A673 (cell line): ENCODE measurements around the gene VSTM2L. TPM values are rescaled to one million over a fixed set of nuclear protein-coding genes. Genes with fewer than 3 reads are reported as not detected.

Experiments
- BruUV-seq: library from RNA; stranded (reverse); fragments of 400-500 nt; replicated peaks from 2 replicates; lab custom pipeline; 2021; lab: Mats Ljungman, UMichigan
- CTCF ChIA-PET: fragments of 300-600 bp; sonication (Branson Sonifier 250); formaldehyde crosslinking; loops from one replicate; lab custom pipeline; 2022; ENCODE audit warnings: antibody characterized with exemption; lab: Charles Lee
- POLR2A ChIA-PET: fragments of 300-600 bp; sonication (Branson Sonifier 250); formaldehyde crosslinking; loops from one replicate; lab custom pipeline; 2022; ENCODE audit warnings: antibody characterized with exemption; ENCODE audit not compliant: low non-redundant PET; lab: Charles Lee
- DNase-seq: peaks from one replicate; pipeline ENCODE4 v3.0.0-alpha.2; 2015; ENCODE audit warnings: low spot score
- H3K27ac ChIP-seq: fragments of 200-600 bp; sonication (generic); 2 replicates; pipeline ENCODE4 v1.5.1; 2016; ENCODE audit warnings: mixed run types, low read depth, mild to moderate bottlenecking, mixed read lengths, antibody characterized with exemption, low read length; ENCODE audit not compliant: poor library complexity, severe bottlenecking
- H3K27me3 ChIP-seq: fragments of 200-600 bp; sonication (generic); replicated peaks from 2 replicates; pipeline ENCODE4 v1.6.1; 2017; ENCODE audit warnings: mixed run types, low read depth, mild to moderate bottlenecking, mixed read lengths, antibody characterized with exemption, low read length; ENCODE audit not compliant: insufficient read depth, poor library complexity
- H3K36me3 ChIP-seq: fragments of 200-600 bp; sonication (generic); 2 replicates; pipeline ENCODE4 v1.6.1; 2016; ENCODE audit warnings: mixed run types, mild to moderate bottlenecking, mixed read lengths, antibody characterized with exemption, low read length; ENCODE audit not compliant: insufficient read depth, poor library complexity, severe bottlenecking
- H3K4me1 ChIP-seq: fragments of 200-600 bp; sonication (generic); 2 replicates; pipeline ENCODE4 v1.6.1; 2017; ENCODE audit warnings: mixed run types, mild to moderate bottlenecking, mixed read lengths, antibody characterized with exemption, low read length; ENCODE audit not compliant: insufficient read depth, poor library complexity, severe bottlenecking
- H3K4me3 ChIP-seq: fragments of 200-600 bp; sonication (generic); 2 replicates; pipeline ENCODE4 v1.5.1; 2016; ENCODE audit warnings: low read depth, mixed run types, mild to moderate bottlenecking, mixed read lengths, low read length; ENCODE audit not compliant: poor library complexity, severe bottlenecking
- H3K9me3 ChIP-seq: fragments of 200-600 bp; sonication (generic); 2 replicates; pipeline ENCODE4 v1.6.1; 2016; ENCODE audit warnings: mixed run types, low read depth, mild to moderate bottlenecking, mixed read lengths, antibody characterized with exemption, low read length; ENCODE audit not compliant: poor library complexity, severe bottlenecking
- EZH2 ChIP-seq: fragments of 200-600 bp; sonication (generic); IDR thresholded peaks from 2 replicates; pipeline ENCODE4 v1.6.1; 2017; ENCODE audit warnings: borderline replicate concordance, low read depth, mild to moderate bottlenecking, mixed read lengths, antibody characterized with exemption, low read length; ENCODE audit not compliant: poor library complexity, severe bottlenecking
- intact Hi-C: fragments of 100-400 bp; cut with micrococcal nuclease; formaldehyde crosslinking; loops from one replicate; pipeline ENCODE4 v1.10.0; 2022; ENCODE audit not compliant: unreplicated experiment
- total RNA-seq: library from RNA; stranded (reverse); gene quantifications from 2 replicates; pipeline ENCODE4 v1.2.3, GENCODE V29; 2021
- TF ChIP-seq, protein P1 (sequence below): fragments of 300-800, 200-600 bp; sonication (generic); conservative IDR thresholded peaks from 2 replicates; pipeline ENCODE4 v1.5.1; 2017; ENCODE audit warnings: low read depth, mild to moderate bottlenecking, antibody characterized with exemption, low read length, moderate library complexity, mixed read lengths

VSTM2L gene
- total RNA-seq, 1 experiment from 2014 or later, result 23.3 TPM

DNA sequence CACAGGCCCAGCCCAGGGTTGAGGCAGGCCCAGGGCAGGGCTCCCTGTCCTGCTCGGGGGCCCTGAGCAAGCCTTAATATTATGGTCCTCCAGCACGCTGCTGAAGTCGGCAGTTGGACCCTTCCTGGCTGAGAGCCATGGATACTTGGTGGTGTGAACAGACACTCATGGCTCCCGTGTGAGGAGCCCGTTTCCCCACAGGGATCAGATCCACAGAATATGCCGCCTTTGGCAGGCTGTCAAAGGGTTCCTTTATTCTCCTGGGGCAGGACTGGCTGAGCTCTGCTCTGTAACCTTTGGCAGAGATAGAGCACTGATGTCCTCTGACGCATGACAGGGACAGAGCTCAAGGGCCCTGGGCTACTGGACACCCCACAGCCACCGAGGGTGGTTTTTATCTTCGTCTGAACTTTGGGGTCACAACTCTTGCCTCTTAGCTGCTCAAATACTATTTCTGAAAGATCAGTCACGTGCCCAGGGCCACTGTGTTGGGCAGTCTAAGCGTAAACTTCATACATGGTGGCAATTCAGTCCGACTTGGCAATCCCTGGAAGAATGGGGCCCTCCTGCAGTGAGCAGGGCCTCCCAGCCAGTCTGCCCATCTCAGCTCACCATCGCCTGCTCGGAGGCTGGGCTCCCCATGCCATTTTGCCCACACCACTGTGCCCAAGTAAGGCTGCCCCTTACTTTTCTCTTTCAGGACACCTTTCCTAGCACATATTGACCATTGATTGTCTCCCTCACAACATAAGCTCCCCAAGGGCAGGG, 81.3 kb downstream of the VSTM2L start:
- intact Hi-C loops, result loop anchor here (5.0 kb wide), 1 partner anchor 332 kb away; no protein-coding TSS in a partner anchor
- TF ChIP-seq, protein P1, sequence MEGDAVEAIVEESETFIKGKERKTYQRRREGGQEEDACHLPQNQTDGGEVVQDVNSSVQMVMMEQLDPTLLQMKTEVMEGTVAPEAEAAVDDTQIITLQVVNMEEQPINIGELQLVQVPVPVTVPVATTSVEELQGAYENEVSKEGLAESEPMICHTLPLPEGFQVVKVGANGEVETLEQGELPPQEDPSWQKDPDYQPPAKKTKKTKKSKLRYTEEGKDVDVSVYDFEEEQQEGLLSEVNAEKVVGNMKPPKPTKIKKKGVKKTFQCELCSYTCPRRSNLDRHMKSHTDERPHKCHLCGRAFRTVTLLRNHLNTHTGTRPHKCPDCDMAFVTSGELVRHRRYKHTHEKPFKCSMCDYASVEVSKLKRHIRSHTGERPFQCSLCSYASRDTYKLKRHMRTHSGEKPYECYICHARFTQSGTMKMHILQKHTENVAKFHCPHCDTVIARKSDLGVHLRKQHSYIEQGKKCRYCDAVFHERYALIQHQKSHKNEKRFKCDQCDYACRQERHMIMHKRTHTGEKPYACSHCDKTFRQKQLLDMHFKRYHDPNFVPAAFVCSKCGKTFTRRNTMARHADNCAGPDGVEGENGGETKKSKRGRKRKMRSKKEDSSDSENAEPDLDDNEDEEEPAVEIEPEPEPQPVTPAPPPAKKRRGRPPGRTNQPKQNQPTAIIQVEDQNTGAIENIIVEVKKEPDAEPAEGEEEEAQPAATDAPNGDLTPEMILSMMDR, result no peak
- no peak for TF ChIP-seq EZH2
- CTCF ChIA-PET, result no interaction called here
- H3K36me3 ChIP-seq, result peaks cover 9% of the 10 kb centered on the region
- H3K27me3 ChIP-seq, result no peaks in the 10 kb centered on the region
- POLR2A ChIA-PET, result no interaction called here
- no peaks in the 10 kb centered on the region for H3K9me3 ChIP-seq
- no TSS peak for BruUV-seq
- H3K4me1 ChIP-seq, result peaks cover 13% of the 10 kb centered on the region
- no peak overlapping the region for H3K4me3 ChIP-seq
- DNase-seq, result no peak
- no peak overlapping the region for H3K27ac ChIP-seq

DNA sequence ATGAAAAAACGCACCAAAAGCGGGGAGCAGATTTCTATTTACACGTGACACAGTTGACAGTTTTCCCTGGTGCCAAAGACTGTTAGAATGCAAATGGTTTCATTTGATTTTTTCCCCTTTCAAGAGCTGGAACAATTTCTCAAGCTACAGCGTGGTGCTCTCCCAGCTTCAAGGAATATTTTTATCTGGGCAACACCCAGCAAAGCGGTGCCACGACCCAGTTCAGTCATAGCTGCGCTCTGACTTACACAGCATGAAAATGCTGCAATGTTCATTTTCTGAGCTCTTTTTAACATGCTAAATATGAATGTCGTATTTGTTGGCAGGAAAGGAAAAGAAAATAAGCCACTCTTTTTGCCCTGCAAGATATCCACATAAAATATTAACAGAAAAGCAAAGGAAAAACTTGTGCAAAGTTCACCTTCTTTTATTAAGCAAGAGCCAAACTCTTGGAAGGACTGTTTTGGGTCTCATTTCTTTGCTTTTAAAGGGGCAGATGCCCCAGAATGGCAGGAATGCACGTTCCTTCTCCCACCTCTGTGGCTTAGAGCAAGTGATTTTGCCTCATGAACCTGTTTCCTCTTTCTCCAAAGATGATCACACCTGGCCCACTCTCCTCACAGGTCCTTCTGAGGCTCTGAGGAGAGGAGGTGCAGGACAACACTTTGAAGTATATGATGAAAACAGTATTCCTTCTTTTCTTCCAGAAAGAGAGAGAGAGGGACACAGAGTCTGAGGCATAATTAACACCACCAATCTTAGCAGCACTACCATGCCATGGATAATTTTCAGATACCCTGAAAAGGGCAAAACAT, 83.3 kb downstream of the VSTM2L start:
- DNase-seq, result no peak
- Histone ChIP-seq H3K4me1 (peaks cover 24% of the 10 kb centered on the region), H3K27ac (peak overlapping the region; percentile 6), H3K4me3 (no peak overlapping the region), H3K36me3 (peaks cover 13% of the 10 kb centered on the region), H3K9me3 (no peaks in the 10 kb centered on the region), H3K27me3 (no peaks in the 10 kb centered on the region)
- ChIA-PET CTCF (no interaction called here), POLR2A (no interaction called here)
- no peak for TF ChIP-seq EZH2
- TF ChIP-seq, protein P1, result no peak
- BruUV-seq, result no TSS peak
- intact Hi-C loops, result no loop called here

DNA sequence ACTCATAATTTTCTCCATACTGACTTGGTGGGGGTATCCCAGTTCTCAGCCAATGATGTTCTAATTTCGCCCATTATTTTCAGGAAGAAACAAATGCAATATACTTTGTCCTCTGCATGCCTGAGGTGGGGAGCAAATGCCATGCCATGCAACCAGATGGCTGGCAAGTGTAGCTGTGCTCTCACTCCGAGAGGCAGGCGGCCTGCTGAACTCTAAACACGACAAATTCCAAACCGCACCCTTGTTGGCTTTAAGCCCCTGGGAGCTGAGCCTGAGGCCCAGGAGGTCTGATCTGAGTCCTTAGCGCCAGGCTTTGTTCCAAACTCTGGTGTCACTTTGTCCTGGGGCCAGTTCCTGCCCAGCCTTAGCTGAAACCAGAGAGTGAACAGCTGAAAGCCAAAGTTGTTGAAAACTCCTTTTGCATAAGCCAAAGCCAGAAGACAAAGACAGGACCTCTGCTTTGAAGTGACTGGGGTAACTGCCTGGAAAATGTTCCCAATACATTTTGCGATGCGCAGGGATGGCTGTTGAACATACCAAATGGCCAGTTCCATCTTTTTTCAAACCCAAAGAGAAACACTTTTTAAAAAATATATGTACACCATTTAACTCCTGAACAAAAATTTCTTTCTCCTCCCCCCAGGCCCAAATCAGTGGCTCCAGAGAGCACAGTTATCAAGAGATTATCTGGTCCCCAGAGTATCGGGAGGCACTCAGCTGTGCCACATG, 84.1 kb downstream of the VSTM2L start:
- Histone ChIP-seq H3K27me3 (no peaks in the 10 kb centered on the region), H3K4me3 (no peak overlapping the region), H3K36me3 (peaks cover 14% of the 10 kb centered on the region), H3K27ac (peak overlapping the region; percentile 47), H3K9me3 (no peaks in the 10 kb centered on the region), H3K4me1 (peaks cover 29% of the 10 kb centered on the region)
- no peak for TF ChIP-seq EZH2
- TF ChIP-seq, protein P1, result no peak
- no TSS peak for BruUV-seq
- POLR2A ChIA-PET, result no interaction called here
- CTCF ChIA-PET, result no interaction called here
- no peak for DNase-seq
- intact Hi-C loops, result no loop called here
